GM19025 (cell line): ENCODE data around the gene MYOM1.
"Not testable (repeated sequence)": the region's sequence is repeated elsewhere in the genome, so short reads cannot be mapped to it uniquely, and the experiment has no call there.

Experiments used
- ATAC-seq: cut with Tn5 transposase; IDR thresholded peaks from one replicate; pipeline ENCODE4 v1.9.1; 2021; ENCODE audit warnings: mild to moderate bottlenecking, low read depth, moderate library complexity; ENCODE audit not compliant: unreplicated experiment

MYOM1 gene

DNA sequence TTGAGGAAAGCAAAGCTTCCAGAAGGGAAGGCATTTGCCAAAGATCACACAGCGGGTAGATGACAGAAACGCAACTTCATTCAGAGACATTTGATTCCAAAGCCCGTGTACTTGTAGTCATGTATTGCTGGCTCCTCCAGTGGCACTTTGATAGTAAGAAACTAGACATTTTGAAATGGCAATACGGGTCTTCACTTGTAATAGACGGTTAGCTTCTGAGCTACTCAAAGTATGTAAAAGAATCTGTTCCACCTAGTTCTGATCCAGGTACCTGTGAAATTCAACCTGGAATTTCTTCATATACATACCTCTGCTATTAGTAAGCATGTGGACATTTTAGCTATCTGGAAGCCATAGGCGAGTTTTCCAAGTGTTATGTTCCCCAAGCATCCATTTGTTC lies 1.7 kb upstream of the MYOM1 start:
- no peak for ATAC-seq

DNA sequence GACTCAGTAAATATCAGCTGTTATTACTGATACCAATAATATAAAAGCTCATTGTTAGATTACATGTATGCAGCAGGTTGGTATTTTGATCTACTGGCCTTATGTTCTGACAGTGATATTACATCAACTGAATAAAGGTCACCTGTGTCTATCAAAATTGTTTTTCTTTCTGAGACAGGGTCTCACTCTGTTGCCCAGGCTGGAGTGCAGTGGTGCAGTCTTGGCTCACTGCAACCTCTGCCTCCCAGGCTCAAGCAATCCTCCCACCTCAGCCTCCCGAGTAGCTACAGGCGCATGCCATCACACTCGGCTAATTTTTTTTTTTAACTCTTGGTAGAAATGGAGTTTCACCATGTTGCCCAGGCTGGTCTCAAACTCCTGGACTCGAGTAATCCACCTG lies 1.1 kb upstream of the MYOM1 start:
- ATAC-seq: not testable (repeated sequence)

DNA sequence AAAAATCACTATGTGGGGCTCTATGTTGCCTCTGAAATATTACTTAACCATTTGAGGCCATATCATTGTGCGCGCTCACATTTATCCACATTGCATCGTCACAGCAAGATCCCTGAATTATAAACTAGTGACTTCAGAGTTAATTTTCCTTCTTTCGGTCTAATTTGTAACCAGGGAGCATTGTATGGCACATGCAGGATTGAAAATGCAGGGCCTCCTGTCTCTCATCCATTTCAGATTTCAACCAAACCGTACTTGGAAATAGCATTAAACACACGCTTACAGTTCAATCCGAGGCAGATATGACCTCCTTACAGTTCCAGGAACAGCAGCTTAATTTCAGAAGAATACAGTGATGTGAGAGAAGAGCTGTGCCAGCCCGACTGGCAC lies 532 bp downstream of the MYOM1 start:
- no peak for ATAC-seq

DNA sequence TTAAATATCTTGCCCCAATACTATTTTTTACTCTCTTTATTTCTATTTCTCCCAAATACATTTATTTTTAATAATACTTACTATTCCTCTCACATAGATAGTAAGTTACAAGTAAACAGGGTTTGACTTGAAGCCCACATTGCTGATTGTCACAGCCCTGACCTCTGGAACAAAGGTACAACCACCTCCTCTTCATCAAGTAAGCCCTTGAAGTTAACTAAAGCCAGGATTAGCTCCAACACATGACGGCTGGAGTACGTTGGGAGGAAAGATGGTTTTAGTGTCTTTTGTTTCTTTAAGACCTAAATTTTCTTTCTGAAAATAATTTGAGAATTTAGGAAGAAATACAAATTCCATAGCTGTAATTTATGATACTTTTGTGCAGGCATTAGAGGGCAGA lies 949 bp downstream of the MYOM1 start:
- no peak for ATAC-seq

DNA sequence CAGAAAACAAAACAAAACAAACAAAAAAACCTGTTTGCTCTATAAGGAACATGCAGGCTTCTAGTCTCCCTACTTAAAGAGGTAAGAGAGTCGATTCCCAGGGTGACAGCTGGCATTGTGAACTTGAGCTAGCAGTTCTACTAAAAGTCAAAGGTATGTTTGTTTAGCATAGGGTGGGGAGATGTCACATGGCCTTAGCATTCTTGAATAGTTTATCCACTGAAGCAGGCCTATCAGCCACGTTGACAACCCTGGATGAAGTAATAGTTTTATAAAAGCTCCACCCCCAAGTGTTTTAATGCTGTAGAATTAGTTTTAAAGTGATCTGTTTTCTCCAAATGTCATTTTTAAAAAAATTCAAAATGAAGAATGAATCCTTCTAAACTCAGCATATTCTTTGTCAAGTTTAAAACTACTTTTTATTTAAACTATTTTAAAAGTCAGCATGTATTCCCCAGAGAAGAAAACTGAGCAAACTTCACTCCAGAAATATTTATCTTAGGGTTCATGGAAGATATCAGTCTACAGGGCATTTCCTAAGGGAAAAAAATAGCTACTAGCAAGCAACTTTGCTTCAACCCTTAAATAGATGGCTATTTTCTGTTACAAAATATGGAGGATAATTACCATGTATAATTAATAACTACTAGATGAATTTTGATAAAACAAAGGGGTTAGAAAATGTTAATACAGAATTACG lies 1.7 kb downstream of the MYOM1 start:
- ATAC-seq: no peak

DNA sequence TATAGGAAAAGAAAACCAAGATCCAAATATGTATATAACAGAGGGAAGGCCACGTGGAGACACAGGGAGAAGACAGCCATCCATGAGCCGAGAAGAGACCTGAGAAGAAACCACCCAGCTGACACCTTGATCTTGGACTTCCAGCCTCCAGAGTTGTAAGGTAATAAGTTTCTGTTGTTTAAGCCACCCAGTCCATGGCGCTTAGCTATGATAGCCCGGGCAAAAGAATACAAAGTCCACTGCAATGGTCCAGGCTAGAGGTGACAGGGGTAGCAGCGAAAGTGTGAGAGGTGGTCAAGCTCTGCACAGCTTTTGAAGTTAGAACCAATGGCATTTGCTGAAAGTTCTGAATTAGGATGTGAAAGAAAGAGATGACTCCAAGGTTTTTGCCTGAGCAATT lies 2.8 kb downstream of the MYOM1 start:
- ATAC-seq: no peak

DNA sequence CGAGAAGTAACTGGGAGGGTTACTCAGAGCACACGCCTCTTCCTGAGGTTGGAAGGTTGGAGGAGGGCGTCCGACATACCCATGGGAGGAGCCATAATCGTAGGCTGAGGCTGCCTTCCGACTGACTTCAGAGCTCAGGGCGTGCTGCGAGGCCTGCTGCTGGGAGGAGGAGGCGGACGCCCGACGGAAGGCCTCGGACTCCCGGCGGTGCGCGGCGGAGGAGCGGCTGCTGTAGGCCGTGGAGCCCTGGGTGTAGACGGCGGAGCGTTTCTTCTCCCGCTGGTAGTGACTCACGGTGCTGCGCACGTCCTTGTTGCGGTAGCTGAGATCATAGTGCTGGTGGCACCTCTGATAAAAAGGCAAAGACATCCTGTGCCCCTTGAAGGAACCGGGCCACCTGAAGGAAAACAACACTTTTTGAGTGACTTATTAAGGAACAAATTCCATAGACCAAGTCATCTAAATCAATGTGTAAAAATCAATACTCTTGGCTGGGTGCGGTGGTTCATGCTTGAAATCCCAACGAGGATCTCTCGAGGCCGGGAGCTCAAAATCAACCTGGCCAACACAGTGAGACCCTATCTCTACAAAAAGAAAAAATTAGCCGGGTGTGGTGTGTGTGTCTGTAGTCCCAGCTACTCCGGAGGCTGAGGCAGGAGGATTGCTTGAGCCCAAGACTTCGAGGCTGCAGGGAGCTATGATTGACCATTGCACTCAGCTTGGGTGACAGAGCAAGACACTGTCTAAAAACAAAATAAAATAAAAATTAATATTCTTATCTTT lies 4.7 kb downstream of the MYOM1 start:
- no peak for ATAC-seq

DNA sequence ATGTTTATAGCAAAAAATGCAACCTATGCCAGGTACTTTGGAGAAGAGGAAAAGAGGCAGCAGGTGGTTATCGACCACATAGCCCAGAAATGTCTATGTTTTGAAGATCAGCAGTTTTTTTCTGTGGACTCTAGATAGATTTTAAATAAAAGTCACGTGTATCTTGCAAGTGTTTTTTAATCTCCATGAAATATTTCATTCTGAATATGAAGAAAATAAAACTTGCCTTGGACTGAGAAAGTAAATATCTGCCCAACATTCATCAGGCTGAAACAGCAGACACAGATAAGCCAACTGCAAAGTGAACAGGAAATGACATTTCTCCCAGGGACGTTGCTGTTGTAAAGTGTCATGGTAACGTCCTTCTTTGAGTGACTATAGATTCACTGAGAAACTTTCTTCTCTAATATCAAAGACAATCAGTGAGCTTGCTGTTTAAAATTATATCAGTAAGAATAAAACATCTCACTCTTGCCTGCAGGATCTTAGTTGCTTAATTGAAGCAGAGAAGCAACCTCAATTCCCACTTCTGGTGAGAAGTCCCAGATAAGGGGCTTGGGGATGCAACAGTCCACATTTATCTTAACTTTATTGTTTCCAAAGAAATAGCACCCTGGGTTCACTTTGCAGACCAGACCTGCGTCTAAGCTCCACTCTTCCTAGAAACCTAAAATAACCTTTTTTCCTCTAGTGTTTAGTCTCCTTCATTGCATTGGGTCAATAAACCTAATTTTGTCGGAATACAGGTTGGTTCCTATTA lies 6.3 kb downstream of the MYOM1 start:
- ATAC-seq: no peak

DNA sequence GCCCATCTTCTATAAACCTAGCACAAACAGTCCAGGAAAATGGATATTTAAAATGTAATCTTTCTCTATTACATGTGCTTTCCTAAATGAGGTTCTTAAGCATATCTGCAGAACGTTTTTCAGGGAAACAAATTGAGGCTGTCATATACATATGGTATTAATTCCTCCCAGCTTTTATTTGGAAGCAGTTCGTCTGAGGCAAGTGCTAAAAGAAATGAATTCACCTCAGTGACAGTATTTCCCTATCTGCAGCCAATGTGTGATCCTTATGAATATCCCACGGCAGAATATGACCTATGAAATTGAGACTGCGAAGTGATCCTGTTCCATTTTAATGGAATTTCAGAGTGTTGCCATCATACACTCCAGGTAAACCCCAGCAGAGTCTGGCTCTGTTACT lies 7.1 kb downstream of the MYOM1 start:
- no peak for ATAC-seq

DNA sequence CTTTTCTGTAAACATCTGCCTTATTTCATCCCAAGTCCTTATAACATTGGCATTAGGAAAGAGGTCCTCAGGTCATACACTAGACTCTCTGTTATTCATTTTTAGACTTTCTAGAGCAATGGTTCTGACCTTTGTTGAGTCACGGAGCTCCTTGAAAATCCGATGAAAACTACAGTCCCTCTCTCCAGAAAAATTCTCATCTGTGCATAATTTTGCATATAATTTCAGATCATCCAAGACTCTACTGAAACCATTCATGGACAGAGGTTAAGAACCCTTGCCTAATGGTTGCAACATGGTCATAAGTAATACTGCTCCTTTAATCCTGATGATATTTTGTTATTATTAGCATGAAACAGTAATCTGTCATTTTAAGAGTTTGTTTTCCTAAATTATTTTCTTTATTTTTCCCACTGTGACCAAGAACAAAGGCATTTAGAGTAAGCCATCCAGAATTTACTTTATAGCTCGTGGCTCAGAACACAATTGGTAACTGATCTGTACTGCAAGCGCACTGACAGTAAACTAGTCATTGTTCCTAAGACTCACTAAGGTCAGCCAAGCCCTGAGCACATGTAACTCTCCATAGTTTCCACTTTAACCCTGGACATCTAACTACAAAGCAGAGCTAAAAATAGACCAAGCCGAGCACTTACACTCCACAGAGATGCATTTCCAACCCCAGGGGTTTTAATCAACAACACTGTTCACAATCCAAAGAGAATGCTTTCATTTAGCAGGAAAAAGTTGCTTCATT lies 8.4 kb downstream of the MYOM1 start:
- no peak for ATAC-seq

DNA sequence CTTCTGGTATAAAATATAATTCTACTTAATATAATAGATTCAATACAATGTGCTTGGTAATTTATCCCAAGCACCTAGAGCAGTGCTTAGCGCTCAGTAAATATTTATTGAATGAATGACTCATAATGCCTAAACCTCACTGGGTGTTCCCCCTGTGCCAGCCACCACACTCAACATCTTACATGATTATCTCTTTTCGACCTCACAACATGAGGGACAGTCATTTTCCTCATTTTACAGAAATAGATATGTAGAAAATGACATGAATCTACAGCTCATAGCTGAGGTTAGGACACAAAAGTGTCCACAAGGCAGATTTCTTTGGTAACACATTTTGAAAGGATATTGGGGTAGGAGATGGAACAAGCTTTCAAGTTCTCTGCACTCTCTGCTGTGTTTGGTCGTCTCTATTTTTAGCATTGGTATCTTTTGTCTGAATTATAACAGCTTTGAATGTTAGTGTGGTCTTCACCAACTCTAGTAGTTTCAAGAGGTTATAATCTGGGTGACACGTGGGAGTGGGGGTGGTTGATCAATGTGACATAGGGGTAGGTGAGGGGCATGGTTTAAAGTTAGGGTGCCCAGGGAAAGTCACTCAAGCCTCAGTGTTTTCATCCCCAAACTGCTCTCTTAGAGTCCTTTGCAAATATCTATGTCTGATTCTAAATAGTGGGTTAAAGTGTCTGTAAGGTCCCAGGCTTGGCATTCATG lies 9.8 kb downstream of the MYOM1 start:
- peak; percentile 88 for ATAC-seq

DNA sequence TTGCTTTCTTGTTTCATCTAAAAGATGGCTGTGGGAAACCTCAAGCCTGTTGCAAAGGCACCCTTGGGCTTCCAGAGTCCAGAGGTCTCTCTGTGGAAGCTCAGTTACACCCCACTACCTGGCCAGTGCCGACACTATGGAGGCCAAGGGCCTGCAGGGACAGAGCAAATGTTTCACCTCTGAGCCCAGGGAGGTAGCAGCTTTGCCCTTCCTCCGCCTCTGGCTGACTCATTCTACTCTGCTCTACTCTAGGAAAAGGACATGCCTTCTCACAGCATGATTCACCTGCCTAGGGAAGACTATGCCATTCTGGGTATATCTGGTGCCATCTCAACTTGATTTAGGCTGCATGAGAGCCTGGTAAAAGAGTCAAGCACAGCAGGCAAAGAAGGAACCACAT lies 12.2 kb downstream of the MYOM1 start:
- ATAC-seq: no peak

DNA sequence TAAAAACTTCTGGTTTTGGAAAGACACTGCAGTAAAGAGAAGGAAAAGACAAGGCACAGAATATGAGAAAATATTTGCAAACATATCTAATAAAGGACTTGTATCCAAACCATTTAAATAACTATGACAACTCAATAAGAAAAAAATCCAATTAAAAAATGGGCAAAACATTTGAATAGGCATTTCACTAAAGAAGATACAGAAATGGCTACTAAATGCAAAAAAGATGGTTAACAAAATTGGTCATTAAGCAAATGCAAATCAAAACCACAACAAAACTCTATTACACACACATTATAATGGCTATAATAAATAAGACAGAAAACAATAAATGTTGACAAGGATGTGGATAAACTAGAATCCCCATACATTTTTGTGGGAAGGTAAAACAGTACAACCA lies 14.5 kb downstream of the MYOM1 start:
- ATAC-seq: no peak

DNA sequence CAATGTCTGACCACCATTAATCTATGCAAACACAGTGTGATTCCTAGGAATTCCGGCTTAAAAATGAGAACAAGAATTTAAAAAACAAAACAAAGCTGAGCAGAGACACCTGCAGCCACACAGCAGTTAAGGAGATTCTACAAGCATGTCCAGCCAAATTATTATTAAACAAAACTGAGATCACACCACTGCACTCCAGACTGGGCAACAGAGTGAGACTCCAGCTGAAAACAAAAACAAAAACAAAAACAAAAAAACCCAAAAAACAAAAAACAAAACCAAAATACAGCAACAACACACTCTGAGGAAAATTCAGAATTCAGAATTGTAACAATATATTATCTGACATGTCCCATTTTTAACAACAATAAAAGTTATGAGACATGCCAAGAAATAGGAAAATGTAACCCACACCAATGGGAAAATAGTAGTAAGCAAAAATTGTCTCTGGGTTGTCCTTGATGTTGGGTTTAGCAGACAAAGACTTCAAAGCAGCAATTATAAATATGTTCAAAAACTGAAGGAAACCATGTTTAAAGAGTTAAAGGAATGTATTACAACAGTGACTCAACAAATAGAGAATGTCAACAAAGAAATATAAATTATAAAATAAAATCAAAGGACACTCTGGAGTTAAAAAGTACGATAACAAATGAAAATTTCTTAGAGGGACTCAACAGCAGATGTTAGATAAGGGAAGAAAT lies 19.7 kb downstream of the MYOM1 start:
- ATAC-seq: no peak

DNA sequence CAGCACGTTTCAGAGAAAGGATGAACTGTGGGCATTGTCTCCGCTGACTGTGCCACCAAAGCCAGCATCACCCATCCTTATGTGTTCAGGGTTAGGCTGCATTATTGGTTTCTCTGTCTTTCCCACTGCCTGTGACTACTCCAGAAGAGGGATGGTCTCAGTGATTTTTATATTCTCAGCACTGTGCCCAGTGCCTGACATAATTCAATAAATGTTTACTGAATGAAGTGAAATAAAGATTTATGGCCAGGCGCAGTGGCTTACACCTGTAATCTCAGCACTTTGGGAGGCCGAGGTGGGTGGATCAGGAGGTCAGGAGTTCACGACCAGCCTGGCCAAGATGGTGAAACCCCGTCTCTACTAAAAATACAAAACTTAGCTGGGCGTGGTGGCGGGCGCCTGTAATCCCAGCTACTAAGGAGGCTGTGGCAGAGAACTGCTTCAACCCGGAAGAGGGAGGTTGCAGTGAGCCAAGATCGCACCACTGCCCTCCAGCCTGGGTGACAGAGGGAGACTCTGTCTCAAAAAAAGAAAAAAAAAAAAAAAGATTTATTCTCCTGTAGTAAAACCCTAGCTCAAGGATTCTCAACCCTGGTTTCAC lies 21.4 kb downstream of the MYOM1 start:
- ATAC-seq: not testable (repeated sequence)

DNA sequence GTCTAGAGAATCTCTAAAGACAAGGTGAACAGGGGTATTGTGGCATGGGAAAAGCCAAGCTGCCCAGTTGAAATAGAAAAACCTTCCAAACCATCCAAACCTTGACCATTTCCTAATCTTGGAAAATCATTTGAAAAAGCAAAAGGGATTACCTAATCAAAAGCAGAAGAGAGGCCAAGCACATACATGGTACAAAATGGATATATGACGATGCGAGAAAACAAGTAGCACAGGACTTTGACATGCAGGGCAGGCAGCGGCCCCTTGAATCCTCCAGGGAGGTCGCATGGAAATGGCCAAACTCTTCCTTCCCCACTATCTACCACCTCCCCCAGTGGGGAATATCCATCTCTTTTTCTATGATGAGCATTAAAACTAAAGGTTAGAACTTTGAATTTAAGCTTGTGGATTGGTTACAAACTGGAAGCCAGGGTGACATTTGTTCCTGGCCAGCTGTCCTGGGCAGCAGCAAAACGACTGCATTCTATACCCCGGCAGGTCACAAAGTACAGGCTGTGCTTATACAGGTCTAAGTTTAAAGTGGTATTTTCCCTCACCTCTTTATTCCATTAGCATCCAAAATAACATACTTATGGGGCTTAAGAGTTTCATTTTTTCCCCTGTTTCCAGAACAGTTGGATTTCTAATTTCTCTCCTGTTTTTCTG lies 24.7 kb downstream of the MYOM1 start:
- no peak for ATAC-seq

DNA sequence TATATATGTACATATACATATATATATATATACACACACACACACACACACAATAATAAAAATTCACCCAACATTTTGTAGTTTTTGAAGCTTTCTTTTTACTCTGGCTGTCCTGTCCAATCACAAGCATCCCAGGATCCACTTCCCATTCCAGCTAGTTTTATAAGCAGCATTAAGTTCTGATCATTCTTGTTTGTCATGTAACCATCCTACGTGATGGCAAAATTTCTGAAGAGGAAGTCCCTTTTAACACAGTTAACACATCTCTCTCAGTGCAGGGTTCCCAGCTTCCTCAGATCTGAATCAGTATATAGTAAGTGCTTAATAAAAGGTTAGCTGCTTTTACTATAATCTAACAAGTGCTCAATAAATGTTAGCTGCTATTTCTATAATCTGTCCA lies 26.4 kb downstream of the MYOM1 start:
- ATAC-seq: no peak

DNA sequence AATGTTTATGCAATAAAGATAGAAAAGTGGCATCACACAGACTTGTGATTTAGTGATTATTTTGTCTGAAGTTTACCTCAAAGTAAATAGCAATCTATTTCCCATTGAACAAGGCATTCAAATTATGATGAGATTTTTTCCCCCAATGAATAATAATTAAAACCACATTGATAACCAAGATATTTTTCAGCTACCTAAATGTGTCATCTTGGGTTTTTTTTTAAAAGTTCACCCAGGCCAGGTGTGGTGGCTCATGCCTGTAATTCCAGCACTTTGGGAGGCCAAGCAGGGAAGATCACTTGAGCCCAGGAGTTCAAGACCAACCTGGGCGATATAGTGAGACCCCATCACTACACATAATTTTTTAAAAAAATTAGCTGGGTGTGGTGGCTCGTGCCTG lies 27.0 kb downstream of the MYOM1 start:
- no peak for ATAC-seq

DNA sequence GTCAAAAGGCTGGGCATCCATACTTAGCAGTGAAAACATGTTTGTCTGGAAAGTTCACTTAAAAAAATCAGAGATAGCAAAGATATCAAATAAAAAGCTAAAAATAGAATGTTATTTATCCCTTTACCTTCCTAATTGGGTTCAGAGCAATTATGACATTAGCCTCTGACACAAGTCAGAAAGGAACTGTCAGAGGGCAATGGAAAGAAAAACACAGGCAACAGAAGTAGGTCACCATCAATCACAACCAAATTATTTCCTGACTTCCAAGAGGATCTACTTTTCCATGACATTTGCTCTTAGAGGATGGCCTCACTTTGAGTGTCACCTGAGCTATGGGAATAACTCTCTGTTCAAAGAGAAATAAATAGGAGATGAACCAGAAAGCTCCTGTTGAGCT lies 27.5 kb downstream of the MYOM1 start:
- no peak for ATAC-seq
